ENCODE measurements around the gene OR9G4.

- TF ChIP-seq, protein P1, sequence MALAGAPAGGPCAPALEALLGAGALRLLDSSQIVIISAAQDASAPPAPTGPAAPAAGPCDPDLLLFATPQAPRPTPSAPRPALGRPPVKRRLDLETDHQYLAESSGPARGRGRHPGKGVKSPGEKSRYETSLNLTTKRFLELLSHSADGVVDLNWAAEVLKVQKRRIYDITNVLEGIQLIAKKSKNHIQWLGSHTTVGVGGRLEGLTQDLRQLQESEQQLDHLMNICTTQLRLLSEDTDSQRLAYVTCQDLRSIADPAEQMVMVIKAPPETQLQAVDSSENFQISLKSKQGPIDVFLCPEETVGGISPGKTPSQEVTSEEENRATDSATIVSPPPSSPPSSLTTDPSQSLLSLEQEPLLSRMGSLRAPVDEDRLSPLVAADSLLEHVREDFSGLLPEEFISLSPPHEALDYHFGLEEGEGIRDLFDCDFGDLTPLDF (CRISPR knock-in tag; IDR thresholded peaks at IDR 0.05) = no peak
- TF ChIP-seq CTCF (IDR thresholded peaks at IDR 0.05) (no peak), CBFB (CRISPR knock-in tag; IDR thresholded peaks at IDR 0.05; ENCODE audit: low read depth) (no peak), ZNF416 (CRISPR knock-in tag; IDR thresholded peaks at IDR 0.05) (no peak)
- TF ChIP-seq, protein P2, sequence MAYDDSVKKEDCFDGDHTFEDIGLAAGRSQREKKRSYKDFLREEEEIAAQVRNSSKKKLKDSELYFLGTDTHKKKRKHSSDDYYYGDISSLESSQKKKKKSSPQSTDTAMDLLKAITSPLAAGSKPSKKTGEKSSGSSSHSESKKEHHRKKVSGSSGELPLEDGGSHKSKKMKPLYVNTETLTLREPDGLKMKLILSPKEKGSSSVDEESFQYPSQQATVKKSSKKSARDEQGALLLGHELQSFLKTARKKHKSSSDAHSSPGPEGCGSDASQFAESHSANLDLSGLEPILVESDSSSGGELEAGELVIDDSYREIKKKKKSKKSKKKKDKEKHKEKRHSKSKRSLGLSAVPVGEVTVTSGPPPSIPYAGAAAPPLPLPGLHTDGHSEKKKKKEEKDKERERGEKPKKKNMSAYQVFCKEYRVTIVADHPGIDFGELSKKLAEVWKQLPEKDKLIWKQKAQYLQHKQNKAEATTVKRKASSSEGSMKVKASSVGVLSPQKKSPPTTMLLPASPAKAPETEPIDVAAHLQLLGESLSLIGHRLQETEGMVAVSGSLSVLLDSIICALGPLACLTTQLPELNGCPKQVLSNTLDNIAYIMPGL (CRISPR knock-in tag; IDR thresholded peaks at IDR 0.05) = no peak
Observed at GRCh38 chr11:56714206-56714605, 34.3 kb downstream of the OR9G4 start.

All from WTC11 (cell line).